GM12892 (cell line): ENCODE measurements around the gene CTDP1.
"Not testable (repeated sequence)": the region's sequence is repeated elsewhere in the genome, so short reads cannot be mapped to it uniquely, and the experiment has no call there.

Source experiments
- DNase-seq: peaks from one replicate; pipeline ENCODE4 v3.0.0; 2011; ENCODE audit not compliant: insufficient read length
- FAIRE-seq: peaks from 2 replicates; lab custom pipeline; 2011; peaks lifted over from hg19 to GRCh38; lab: Jason Lieb, UNC
- POLR2A ChIP-seq: IDR thresholded peaks from 2 replicates; pipeline ENCODE4 v1.6.1; 2011; ENCODE audit warnings: low read depth, low read length, control low read depth
- POLR2AphosphoS5 ChIP-seq: IDR thresholded peaks from 2 replicates; pipeline ENCODE4 v1.6.1; 2011; ENCODE audit warnings: low read depth, low read length, control low read depth
- TAF1 ChIP-seq: IDR thresholded peaks from 2 replicates; pipeline ENCODE4 v1.6.1; 2011; ENCODE audit warnings: low read depth, mild to moderate bottlenecking, control low read depth, low read length, borderline replicate concordance

CTDP1 gene

GRCh38 chr18:79735071-79735980, 55.7 kb downstream of the CTDP1 start:
- DNase-seq: no peak
- no peak for TF ChIP-seq TAF1
- TF ChIP-seq POLR2AphosphoS5: no peak
- TF ChIP-seq POLR2A: no peak
- no peak for FAIRE-seq

GRCh38 chr18:79736230-79736629, 56.6 kb downstream of the CTDP1 start:
- FAIRE-seq (no peak), DNase-seq (no peak)
- no peak for TF ChIP-seq POLR2AphosphoS5
- TF ChIP-seq POLR2A: no peak
- no peak for TF ChIP-seq TAF1

DNA sequence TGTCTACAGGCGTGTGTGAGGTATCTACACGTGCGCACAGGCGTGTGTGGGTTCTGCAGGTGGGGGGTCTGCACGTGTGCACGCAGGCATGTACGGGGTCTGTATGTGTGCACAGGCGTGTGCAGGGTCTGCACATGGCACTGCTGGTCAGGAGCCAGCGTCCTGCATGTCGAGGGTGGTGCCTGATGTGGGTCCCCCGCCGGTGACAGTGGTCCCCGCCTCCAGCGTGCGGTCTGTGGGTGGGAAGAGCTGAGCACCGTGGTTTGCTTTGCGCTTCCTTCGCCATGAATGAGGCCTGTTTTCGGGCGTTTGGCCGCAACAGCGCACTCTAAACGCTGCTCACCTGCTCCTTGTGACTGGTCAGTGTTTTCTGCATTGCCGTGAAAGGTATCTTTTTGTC, 57.2 kb downstream of the CTDP1 start:
- FAIRE-seq: no peak

GRCh38 chr18:79737426-79737825, 57.8 kb downstream of the CTDP1 start:
- no peak for DNase-seq
- no peak for FAIRE-seq
- TF ChIP-seq POLR2AphosphoS5 (no peak), POLR2A (no peak), TAF1 (no peak)

More for the DNA sequence above, 57.2 kb downstream of the CTDP1 start:
- TF ChIP-seq POLR2A: no peak
- TF ChIP-seq POLR2AphosphoS5: no peak
- no peak for TF ChIP-seq TAF1
- DNase-seq: no peak

GRCh38 chr18:79738041-79738461, 58.4 kb downstream of the CTDP1 start:
- no peak for TF ChIP-seq POLR2A
- TF ChIP-seq POLR2AphosphoS5: no peak
- no peak for TF ChIP-seq TAF1

GRCh38 chr18:79738581-79739439, 59.2 kb downstream of the CTDP1 start:
- FAIRE-seq (no peak), DNase-seq (no peak)

More at GRCh38 chr18:79738041-79738461, 58.4 kb downstream of the CTDP1 start:
- FAIRE-seq (no peak), DNase-seq (no peak)

GRCh38 chr18:79739440-79739778, 59.8 kb downstream of the CTDP1 start:
- FAIRE-seq: no peak
- TF ChIP-seq POLR2AphosphoS5 (no peak), POLR2A (no peak), TAF1 (no peak)
- DNase-seq: no peak

More at GRCh38 chr18:79738581-79739439, 59.2 kb downstream of the CTDP1 start:
- TF ChIP-seq POLR2AphosphoS5 (no peak), TAF1 (no peak), POLR2A (no peak)

- not testable (repeated sequence) for FAIRE-seq, DNase-seq
These were observed 60.4 kb downstream of the CTDP1 start for GRCh38 chr18:79740047-79740446.

GRCh38 chr18:79740521-79741361, 61.1 kb downstream of the CTDP1 start:
- no peak for TF ChIP-seq POLR2A
- TF ChIP-seq TAF1: no peak
- no peak for TF ChIP-seq POLR2AphosphoS5
- DNase-seq (no peak), FAIRE-seq (no peak)

GRCh38 chr18:79741362-79741700, 61.7 kb downstream of the CTDP1 start:
- no peak for DNase-seq
- TF ChIP-seq TAF1 (no peak), POLR2AphosphoS5 (no peak), POLR2A (no peak)
- FAIRE-seq: no peak

DNA sequence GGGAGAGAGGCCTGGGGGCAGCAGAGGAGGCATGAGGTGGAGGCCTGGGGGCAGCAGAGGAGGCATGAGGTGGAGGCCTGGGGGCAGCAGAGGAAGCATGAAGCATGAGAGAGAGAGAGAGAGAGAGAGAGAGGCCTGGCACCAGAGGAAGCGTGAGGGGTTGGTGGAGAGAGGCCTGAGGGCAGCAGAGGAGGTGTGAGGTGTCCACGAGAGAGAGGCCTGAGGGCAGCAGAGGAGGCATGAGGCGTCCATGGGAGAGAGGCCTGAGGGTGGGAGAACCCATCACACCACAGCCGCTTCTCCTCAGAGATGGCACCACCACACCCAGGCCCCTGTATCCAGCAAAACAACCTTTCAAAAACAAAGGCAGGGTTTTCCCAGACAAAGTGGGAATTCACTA, 62.5 kb downstream of the CTDP1 start:
- DNase-seq: no peak
- TF ChIP-seq TAF1: no peak
- FAIRE-seq: no peak

DNA sequence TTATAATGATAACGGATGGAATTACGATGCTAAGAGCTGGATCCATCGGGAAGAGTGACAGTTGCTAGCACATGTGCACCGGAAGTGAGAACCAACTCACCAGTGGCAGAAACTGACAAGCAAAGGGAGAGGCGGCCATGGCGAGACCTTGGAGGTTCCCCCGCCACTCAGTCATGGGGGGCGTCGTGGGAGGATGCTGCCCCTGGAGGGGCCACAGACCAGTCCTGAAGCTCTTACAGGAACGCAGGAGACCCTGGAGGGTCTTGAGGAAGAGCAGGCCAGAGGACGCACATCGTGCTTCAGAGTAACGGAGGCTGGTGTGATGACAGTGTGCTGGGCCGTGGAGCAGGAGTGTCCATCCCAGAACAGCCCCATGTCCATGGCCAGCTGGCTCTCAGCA, 65.0 kb downstream of the CTDP1 start:
- DNase-seq (no peak), FAIRE-seq (no peak)
- TF ChIP-seq TAF1: no peak
- no peak for TF ChIP-seq POLR2A
